SK-N-SH treated with all-trans-retinoic acid at 6 μM for 48 hours (cell line): ENCODE results near the gene EGFL7.

Source experiments
- ISL1 ChIP-seq: fragments of 250-450 bp; sonication (Bioruptor Pico); IDR thresholded peaks from 2 replicates; pipeline ENCODE4 v2.1.2; 2022; ENCODE audit warnings: mild to moderate bottlenecking, moderate library complexity
- ZFP3 ChIP-seq: fragments of 250-450 bp; sonication (Bioruptor Pico); IDR thresholded peaks from 2 replicates; pipeline ENCODE4 v1.5.0; 2020; ENCODE audit warnings: mild to moderate bottlenecking, moderate library complexity
- ZNF565 ChIP-seq: fragments of 450-650 bp; formaldehyde crosslinking; conservative IDR thresholded peaks from 2 replicates; pipeline ENCODE4 v1.5.0; 2020; ENCODE audit warnings: low read depth, mild to moderate bottlenecking, moderate library complexity
- TF ChIP-seq, protein P1 (sequence below): fragments of 250-450 bp; sonication (Bioruptor Pico); IDR thresholded peaks from 2 replicates; pipeline ENCODE4 v1.5.0; 2020; ENCODE audit warnings: mild to moderate bottlenecking, moderate library complexity

DNA sequence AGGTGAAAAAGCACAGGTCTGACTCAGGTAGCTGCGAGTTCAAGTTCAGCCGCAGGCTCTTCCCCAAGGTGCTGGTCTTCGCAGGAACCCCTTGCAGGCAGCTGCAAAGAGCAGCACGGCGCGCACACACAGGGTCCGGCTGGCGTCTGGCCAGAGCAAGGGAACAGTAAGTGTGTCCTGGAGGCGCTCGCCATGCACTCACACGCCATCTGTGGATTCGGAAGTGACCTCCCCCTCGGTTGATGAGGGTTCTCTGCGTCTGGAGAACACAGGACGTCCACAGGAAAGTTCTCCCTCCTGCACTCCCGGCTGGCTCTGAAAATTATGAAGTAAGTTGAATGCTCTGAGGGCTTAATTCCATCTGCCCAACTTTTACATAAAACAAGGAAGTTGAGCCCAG is 14.0 kb upstream of the EGFL7 start:
- no peak for TF ChIP-seq ZFP3
- TF ChIP-seq ISL1 (CRISPR knock-in tag): no peak
- no peak for TF ChIP-seq ZNF565 (CRISPR knock-in tag)
- TF ChIP-seq, protein P1, sequence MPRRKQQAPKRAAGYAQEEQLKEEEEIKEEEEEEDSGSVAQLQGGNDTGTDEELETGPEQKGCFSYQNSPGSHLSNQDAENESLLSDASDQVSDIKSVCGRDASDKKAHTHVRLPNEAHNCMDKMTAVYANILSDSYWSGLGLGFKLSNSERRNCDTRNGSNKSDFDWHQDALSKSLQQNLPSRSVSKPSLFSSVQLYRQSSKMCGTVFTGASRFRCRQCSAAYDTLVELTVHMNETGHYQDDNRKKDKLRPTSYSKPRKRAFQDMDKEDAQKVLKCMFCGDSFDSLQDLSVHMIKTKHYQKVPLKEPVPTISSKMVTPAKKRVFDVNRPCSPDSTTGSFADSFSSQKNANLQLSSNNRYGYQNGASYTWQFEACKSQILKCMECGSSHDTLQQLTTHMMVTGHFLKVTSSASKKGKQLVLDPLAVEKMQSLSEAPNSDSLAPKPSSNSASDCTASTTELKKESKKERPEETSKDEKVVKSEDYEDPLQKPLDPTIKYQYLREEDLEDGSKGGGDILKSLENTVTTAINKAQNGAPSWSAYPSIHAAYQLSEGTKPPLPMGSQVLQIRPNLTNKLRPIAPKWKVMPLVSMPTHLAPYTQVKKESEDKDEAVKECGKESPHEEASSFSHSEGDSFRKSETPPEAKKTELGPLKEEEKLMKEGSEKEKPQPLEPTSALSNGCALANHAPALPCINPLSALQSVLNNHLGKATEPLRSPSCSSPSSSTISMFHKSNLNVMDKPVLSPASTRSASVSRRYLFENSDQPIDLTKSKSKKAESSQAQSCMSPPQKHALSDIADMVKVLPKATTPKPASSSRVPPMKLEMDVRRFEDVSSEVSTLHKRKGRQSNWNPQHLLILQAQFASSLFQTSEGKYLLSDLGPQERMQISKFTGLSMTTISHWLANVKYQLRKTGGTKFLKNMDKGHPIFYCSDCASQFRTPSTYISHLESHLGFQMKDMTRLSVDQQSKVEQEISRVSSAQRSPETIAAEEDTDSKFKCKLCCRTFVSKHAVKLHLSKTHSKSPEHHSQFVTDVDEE (CRISPR knock-in tag): no peak
